ENCODE measurements around the gene LRCH2.

GRCh38 chrX:115112411-115112810 is 121.5 kb downstream of the LRCH2 start:
- TF ChIP-seq CTCF (IDR thresholded peaks at IDR 0.05) (no peak), POLR2A (IDR thresholded peaks at IDR 0.05) (no peak), POLR2AphosphoS5 (IDR thresholded peaks at IDR 0.05) (no peak)

All from transverse colon (tissue), 4 donors.